NCI-H446 treated with DMSO at 0.1 percent for 48 hours (cell line): ENCODE measurements around the gene MGST2.

ENCODE experiments used
- DNase-seq: peaks from one replicate; lab custom pipeline; 2025; lab: John Stamatoyannopoulos, UW

MGST2 gene

GRCh38 chr4:139740121-139740520, 74.5 kb downstream of the MGST2 start:
- DNase-seq, result no peak

GRCh38 chr4:139740531-139741041, 75.0 kb downstream of the MGST2 start:
- peak; percentile 90 for DNase-seq

GRCh38 chr4:139743027-139743426, 77.4 kb downstream of the MGST2 start:
- no peak for DNase-seq

- DNase-seq, result no peak
Observed at GRCh38 chr4:139744232-139744631, 78.6 kb downstream of the MGST2 start.

- DNase-seq, result no peak
Observed at GRCh38 chr4:139745111-139745639, 79.6 kb downstream of the MGST2 start.

GRCh38 chr4:139746431-139747171, 81.0 kb downstream of the MGST2 start:
- no peak for DNase-seq

DNA sequence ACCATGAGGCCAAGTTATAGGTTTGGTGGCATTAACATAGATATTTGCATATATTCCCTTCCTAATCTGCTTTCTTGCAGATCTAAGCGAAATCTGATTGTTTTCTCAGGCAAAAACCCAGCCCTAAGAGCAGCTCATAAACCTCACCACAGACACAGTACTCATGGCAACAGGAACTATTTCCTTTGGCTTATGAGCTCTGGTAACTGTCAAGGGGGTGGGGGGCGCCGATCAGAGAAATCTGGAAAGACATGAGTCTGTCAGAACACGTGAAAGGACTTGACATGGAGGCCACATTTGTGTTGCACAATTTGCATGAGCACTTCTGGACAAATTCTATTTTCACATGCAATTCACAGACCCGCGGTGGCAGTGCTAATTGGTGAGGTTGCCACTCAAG, 83.7 kb downstream of the MGST2 start:
- DNase-seq, result no peak

- DNase-seq, result no peak
Observed at GRCh38 chr4:139749835-139750498, 84.3 kb downstream of the MGST2 start.

GRCh38 chr4:139753686-139754085, 88.1 kb downstream of the MGST2 start:
- DNase-seq, result no peak
